HCT116 (cell line): ENCODE data around the gene ENO2. TPM values are rescaled to one million over a fixed set of nuclear protein-coding genes. Genes with fewer than 3 reads are reported as not detected.
A peak's percentile ranks its signal among the peaks of the same experiment; 100 is the strongest.

ENCODE experiments used
- ATAC-seq: fragments of 200-7000 bp; cut with Tn5 transposase; 2 replicates; pipeline ENCODE4 v1.9.1; 2020; ENCODE audit warnings: mild to moderate bottlenecking, moderate library complexity
- BruUV-seq: library from RNA; stranded (reverse); fragments of 400-500 nt; replicated peaks from 2 replicates; lab custom pipeline; 2021; lab: Mats Ljungman, UMichigan
- CTCF ChIA-PET: fragments of 300-600 bp; sonication (Branson Sonifier 250); formaldehyde crosslinking; loops from one replicate; lab custom pipeline; 2021; ENCODE audit warnings: antibody characterized with exemption; lab: Charles Lee
- POLR2A ChIA-PET: fragments of 300-600, 350-600 bp; sonication (Branson Sonifier 250); formaldehyde crosslinking; loops from one replicate; lab custom pipeline; 2021; ENCODE audit warnings: antibody characterized with exemption; lab: Charles Lee
- RAD21 ChIA-PET, 2 experiments: fragments of 300-600 bp; sonication (Branson Sonifier 250); formaldehyde crosslinking; loops; one replicate each; lab custom pipeline; 2023; ENCODE audit warnings: low total read pairs in 2 of 2; ENCODE audit not compliant: uncharacterized antibody in 2 of 2, unreplicated experiment in 2 of 2, low non-redundant PET in 1 of 2; lab: Charles Lee
- DNase-seq: peaks from one replicate; pipeline ENCODE4 v3.0.0-alpha.2; 2010; ENCODE audit warnings: low read depth, low spot score
- H2AFZ ChIP-seq: fragments of 200-600 bp; shearing (Covaris generic), sonication (generic); 2 replicates; pipeline ENCODE4 v1.6.1; 2017; ENCODE audit warnings: low read depth, mixed run types, mixed read lengths, antibody characterized with exemption, low read length; ENCODE audit not compliant: poor library complexity, severe bottlenecking
- H3K27ac ChIP-seq: 2 replicates; pipeline ENCODE4 v1.5.1; 2012; ENCODE audit warnings: low read depth, low read length
- H3K27me3 ChIP-seq: fragments of 200-600 bp; sonication (generic); 2 replicates; pipeline ENCODE4 v1.6.1; 2016; ENCODE audit warnings: mixed run types, low read length, mixed read lengths; ENCODE audit not compliant: insufficient read depth
- H3K36me3 ChIP-seq, 2 experiments: fragments of 200-500 bp in 1 of 2; fragments of 200-600 bp in 1 of 2; sonication (Bioruptor generic) in 1 of 2; sonication (generic) in 1 of 2; 2 replicates each; pipeline versions ENCODE4 v1.5.1 to v1.6.1; 2014 to 2016; ENCODE audit warnings: low read length in 2 of 2, inconsistent platforms in 1 of 2, mixed read lengths in 1 of 2, mixed run types in 1 of 2; ENCODE audit not compliant: insufficient read depth in 2 of 2, control insufficient read depth in 1 of 2
- H3K4me1 ChIP-seq, 2 experiments: fragments of 200-600 bp in 1 of 2; sonication (generic) in 1 of 2; 2 replicates each; pipeline versions ENCODE4 v1.5.1 to v1.6.1; 2012 to 2017; ENCODE audit warnings: low read length in 2 of 2, inconsistent platforms in 1 of 2, mild to moderate bottlenecking in 1 of 2, mixed read lengths in 1 of 2, mixed run types in 1 of 2, moderate library complexity in 1 of 2; ENCODE audit not compliant: insufficient read depth in 2 of 2, control insufficient read depth in 1 of 2
- H3K4me2 ChIP-seq: fragments of 200-600 bp; sonication (generic); 2 replicates; pipeline ENCODE4 v1.6.1; 2017; ENCODE audit warnings: mixed run types, low read length, mixed read lengths
- H3K4me3 ChIP-seq, 2 experiments: fragments of 200-600 bp in 1 of 2; sonication (generic) in 1 of 2; replicated peaks in 1 of 2; 2 replicates each; pipeline ENCODE4 v1.5.1; 2011 to 2016; ENCODE audit warnings: low read length in 2 of 2, control low read depth in 1 of 2, low read depth in 1 of 2, mild to moderate bottlenecking in 1 of 2, mixed read lengths in 1 of 2, mixed run types in 1 of 2
- H3K79me2 ChIP-seq: fragments of 200-600 bp; sonication (generic); 2 replicates; pipeline ENCODE4 v1.6.1; 2017; ENCODE audit warnings: mild to moderate bottlenecking, mixed run types, low read length, moderate library complexity, mixed read lengths; ENCODE audit not compliant: insufficient read depth
- H3K9ac ChIP-seq: fragments of 200-600 bp; sonication (generic); 2 replicates; pipeline ENCODE4 v1.6.1; 2016; ENCODE audit warnings: low read length, mixed read lengths
- H3K9me2 ChIP-seq: fragments of 200-600 bp; sonication (generic), shearing (Covaris generic); 2 replicates; pipeline ENCODE4 v1.6.1; 2017; ENCODE audit warnings: mixed run types, mild to moderate bottlenecking, moderate library complexity; ENCODE audit not compliant: insufficient read depth
- H3K9me3 ChIP-seq, 2 experiments: fragments of 200-500 bp in 1 of 2; fragments of 200-600 bp in 1 of 2; sonication (Bioruptor generic) in 1 of 2; sonication (generic) in 1 of 2; 2 replicates each; pipeline ENCODE4 v1.6.1; 2014 to 2017; ENCODE audit warnings: low read length in 2 of 2, mixed read lengths in 2 of 2, inconsistent platforms in 1 of 2, low read depth in 1 of 2, mild to moderate bottlenecking in 1 of 2, mixed run types in 1 of 2, moderate library complexity in 1 of 2; ENCODE audit not compliant: control insufficient read depth in 1 of 2, insufficient read depth in 1 of 2
- H4K20me1 ChIP-seq: fragments of 200-600 bp; sonication (generic), shearing (Covaris generic); 2 replicates; pipeline ENCODE4 v1.6.1; 2017; ENCODE audit warnings: mixed run types, mild to moderate bottlenecking, moderate library complexity; ENCODE audit not compliant: insufficient read depth
- CEBPB ChIP-seq: IDR thresholded peaks from 2 replicates; pipeline ENCODE4 v1.6.1; 2012; ENCODE audit warnings: low read depth
- ELF1 ChIP-seq: IDR thresholded peaks from 2 replicates; pipeline ENCODE4 v1.6.1; 2012; ENCODE audit warnings: low read depth, borderline replicate concordance
- EZH2phosphoT487 ChIP-seq: fragments of 200-600 bp; IDR thresholded peaks from 2 replicates; pipeline ENCODE4 v1.6.1; 2018; ENCODE audit warnings: antibody characterized with exemption, borderline replicate concordance
- JUND ChIP-seq: IDR thresholded peaks from 2 replicates; pipeline ENCODE4 v1.6.1; 2012
- POLR2AphosphoS5 ChIP-seq: IDR thresholded peaks from 2 replicates; pipeline ENCODE4 v1.6.1; 2011; ENCODE audit warnings: mild to moderate bottlenecking, low read depth, low read length, moderate library complexity
- RAD21 ChIP-seq: IDR thresholded peaks from 2 replicates; pipeline ENCODE4 v1.6.1; 2012; ENCODE audit warnings: low read depth, mild to moderate bottlenecking
- SIN3A ChIP-seq: IDR thresholded peaks from 2 replicates; pipeline ENCODE4 v1.6.1; 2012; ENCODE audit warnings: low read depth
- SP1 ChIP-seq: IDR thresholded peaks from 2 replicates; pipeline ENCODE4 v1.6.1; 2012; ENCODE audit warnings: low read depth
- ZFX ChIP-seq: fragments of 450-650 bp; IDR thresholded peaks from 2 replicates; pipeline ENCODE4 v1.6.1; 2017
- intact Hi-C: fragments of 100-400 bp; cut with micrococcal nuclease; formaldehyde crosslinking; loops from 2 replicates; pipeline ENCODE4 v1.10.0; 2022
- total RNA-seq: library from RNA; stranded (reverse); gene quantifications from one replicate; pipeline ENCODE4 v1.2.1, GENCODE V29; 2021; ENCODE audit not compliant: unreplicated experiment
- TF ChIP-seq, protein P1 (sequence below): IDR thresholded peaks from 2 replicates; pipeline ENCODE4 v1.6.1; 2012
- TF ChIP-seq, protein P2 (sequence below), 3 experiments: fragments of 200-600 bp in 1 of 3; sonication (generic) in 1 of 3; IDR thresholded peaks in 2 of 3; conservative IDR thresholded peaks in 1 of 3; 2 replicates each; pipeline ENCODE4 v1.5.1; 2012 to 2017; ENCODE audit warnings: low read depth in 2 of 3, low read length in 2 of 3, antibody characterized with exemption in 1 of 3, borderline replicate concordance in 1 of 3, control low read depth in 1 of 3, mild to moderate bottlenecking in 1 of 3, mixed read lengths in 1 of 3, mixed run types in 1 of 3, moderate library complexity in 1 of 3; ENCODE audit not compliant: insufficient read depth in 1 of 3
- TF ChIP-seq, protein P3 (sequence below): IDR thresholded peaks from 2 replicates; pipeline ENCODE4 v1.6.1; 2012
- TF ChIP-seq, protein P4 (sequence below): IDR thresholded peaks from 2 replicates; pipeline ENCODE4 v1.6.1; 2012; ENCODE audit warnings: low read depth
- TF ChIP-seq, protein P5 (sequence below): IDR thresholded peaks from 2 replicates; pipeline ENCODE4 v1.6.1; 2011; ENCODE audit warnings: mild to moderate bottlenecking, low read length, moderate library complexity; ENCODE audit not compliant: insufficient replicate concordance; ENCODE audit errors: extremely low read depth

ENO2 gene
- total RNA-seq, 1 experiment from 2014 or later, result 117 TPM

DNA sequence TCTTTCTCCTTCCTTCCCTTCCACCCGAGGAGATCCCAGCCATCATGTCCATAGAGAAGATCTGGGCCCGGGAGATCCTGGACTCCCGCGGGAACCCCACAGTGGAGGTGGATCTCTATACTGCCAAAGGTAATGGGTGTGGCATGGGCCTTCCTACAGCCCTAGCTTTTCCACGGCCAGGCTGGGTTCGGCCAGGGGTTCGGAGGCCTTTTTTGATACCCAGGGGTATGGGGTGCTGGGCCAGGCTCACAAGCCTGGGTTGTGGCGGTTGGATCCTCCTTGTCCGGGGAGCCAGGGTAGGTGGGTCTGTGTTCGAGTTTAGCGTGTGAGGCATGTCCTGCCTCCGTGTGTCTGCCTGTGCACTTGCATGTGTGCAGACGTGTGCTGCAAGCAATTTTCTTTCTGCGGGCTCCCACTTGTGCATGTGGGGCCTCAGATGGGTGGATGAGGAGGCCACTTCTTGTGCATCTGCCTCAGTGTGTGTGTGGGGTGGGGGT lies 1.5 kb downstream of the ENO2 start:
- DNase-seq (no peak), ATAC-seq (no peak)
- RAD21 ChIA-PET, result no interaction called here
- peaks cover 15 to 29% of the 10 kb centered on the region in 2 experiments for H3K4me1 ChIP-seq
- H4K20me1 ChIP-seq, result no peaks in the 10 kb centered on the region
- peak overlapping the region; percentile 79 to 81 for H3K4me3 ChIP-seq
- H3K27me3 ChIP-seq, result no peaks in the 10 kb centered on the region
- POLR2A ChIA-PET, result no interaction called here
- H3K27ac ChIP-seq, result peak overlapping the region; percentile 24; the same call in 1 of the 2 replicates
- TF ChIP-seq, protein P1, sequence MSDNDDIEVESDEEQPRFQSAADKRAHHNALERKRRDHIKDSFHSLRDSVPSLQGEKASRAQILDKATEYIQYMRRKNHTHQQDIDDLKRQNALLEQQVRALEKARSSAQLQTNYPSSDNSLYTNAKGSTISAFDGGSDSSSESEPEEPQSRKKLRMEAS, result no peak
- no peak for TF ChIP-seq POLR2AphosphoS5
- no peak for TF ChIP-seq SIN3A
- TF ChIP-seq, protein P2, sequence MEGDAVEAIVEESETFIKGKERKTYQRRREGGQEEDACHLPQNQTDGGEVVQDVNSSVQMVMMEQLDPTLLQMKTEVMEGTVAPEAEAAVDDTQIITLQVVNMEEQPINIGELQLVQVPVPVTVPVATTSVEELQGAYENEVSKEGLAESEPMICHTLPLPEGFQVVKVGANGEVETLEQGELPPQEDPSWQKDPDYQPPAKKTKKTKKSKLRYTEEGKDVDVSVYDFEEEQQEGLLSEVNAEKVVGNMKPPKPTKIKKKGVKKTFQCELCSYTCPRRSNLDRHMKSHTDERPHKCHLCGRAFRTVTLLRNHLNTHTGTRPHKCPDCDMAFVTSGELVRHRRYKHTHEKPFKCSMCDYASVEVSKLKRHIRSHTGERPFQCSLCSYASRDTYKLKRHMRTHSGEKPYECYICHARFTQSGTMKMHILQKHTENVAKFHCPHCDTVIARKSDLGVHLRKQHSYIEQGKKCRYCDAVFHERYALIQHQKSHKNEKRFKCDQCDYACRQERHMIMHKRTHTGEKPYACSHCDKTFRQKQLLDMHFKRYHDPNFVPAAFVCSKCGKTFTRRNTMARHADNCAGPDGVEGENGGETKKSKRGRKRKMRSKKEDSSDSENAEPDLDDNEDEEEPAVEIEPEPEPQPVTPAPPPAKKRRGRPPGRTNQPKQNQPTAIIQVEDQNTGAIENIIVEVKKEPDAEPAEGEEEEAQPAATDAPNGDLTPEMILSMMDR (IDR thresholded peaks at IDR 0.05 in 2 of 3, conservative IDR thresholded peaks at IDR 0.05 in 1 of 3; ENCODE audit: borderline replicate concordance in 1 of 3, insufficient read depth in 1 of 3, low read depth in 2 of 3, low read length in 2 of 3), result no peak
- TF ChIP-seq CEBPB, result no peak
- no peak for TF ChIP-seq EZH2phosphoT487
- TF ChIP-seq, protein P3, sequence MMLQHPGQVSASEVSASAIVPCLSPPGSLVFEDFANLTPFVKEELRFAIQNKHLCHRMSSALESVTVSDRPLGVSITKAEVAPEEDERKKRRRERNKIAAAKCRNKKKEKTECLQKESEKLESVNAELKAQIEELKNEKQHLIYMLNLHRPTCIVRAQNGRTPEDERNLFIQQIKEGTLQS, result no peak
- TF ChIP-seq JUND, result no peak
- TF ChIP-seq ZFX, result no peak
- TF ChIP-seq, protein P4, sequence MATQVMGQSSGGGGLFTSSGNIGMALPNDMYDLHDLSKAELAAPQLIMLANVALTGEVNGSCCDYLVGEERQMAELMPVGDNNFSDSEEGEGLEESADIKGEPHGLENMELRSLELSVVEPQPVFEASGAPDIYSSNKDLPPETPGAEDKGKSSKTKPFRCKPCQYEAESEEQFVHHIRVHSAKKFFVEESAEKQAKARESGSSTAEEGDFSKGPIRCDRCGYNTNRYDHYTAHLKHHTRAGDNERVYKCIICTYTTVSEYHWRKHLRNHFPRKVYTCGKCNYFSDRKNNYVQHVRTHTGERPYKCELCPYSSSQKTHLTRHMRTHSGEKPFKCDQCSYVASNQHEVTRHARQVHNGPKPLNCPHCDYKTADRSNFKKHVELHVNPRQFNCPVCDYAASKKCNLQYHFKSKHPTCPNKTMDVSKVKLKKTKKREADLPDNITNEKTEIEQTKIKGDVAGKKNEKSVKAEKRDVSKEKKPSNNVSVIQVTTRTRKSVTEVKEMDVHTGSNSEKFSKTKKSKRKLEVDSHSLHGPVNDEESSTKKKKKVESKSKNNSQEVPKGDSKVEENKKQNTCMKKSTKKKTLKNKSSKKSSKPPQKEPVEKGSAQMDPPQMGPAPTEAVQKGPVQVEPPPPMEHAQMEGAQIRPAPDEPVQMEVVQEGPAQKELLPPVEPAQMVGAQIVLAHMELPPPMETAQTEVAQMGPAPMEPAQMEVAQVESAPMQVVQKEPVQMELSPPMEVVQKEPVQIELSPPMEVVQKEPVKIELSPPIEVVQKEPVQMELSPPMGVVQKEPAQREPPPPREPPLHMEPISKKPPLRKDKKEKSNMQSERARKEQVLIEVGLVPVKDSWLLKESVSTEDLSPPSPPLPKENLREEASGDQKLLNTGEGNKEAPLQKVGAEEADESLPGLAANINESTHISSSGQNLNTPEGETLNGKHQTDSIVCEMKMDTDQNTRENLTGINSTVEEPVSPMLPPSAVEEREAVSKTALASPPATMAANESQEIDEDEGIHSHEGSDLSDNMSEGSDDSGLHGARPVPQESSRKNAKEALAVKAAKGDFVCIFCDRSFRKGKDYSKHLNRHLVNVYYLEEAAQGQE, result no peak
- no peak for TF ChIP-seq RAD21
- no peak for TF ChIP-seq ELF1
- TF ChIP-seq, protein P5, sequence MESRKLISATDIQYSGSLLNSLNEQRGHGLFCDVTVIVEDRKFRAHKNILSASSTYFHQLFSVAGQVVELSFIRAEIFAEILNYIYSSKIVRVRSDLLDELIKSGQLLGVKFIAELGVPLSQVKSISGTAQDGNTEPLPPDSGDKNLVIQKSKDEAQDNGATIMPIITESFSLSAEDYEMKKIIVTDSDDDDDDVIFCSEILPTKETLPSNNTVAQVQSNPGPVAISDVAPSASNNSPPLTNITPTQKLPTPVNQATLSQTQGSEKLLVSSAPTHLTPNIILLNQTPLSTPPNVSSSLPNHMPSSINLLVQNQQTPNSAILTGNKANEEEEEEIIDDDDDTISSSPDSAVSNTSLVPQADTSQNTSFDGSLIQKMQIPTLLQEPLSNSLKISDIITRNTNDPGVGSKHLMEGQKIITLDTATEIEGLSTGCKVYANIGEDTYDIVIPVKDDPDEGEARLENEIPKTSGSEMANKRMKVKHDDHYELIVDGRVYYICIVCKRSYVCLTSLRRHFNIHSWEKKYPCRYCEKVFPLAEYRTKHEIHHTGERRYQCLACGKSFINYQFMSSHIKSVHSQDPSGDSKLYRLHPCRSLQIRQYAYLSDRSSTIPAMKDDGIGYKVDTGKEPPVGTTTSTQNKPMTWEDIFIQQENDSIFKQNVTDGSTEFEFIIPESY, result no peak
- TF ChIP-seq SP1, result no peak
- H3K9me2 ChIP-seq, result no peaks in the 10 kb centered on the region
- intact Hi-C loops, result no loop called here
- no peak overlapping the region for H3K9ac ChIP-seq
- H3K9me3 ChIP-seq, result no peaks in the 10 kb centered on the region
- H3K36me3 ChIP-seq, result peaks cover 8 to 17% of the 10 kb centered on the region in 2 experiments
- H3K79me2 ChIP-seq, result peaks cover 13% of the 10 kb centered on the region; the same call in 1 of the 2 replicates
- BruUV-seq, result no TSS peak
- no peak overlapping the region for H2AFZ ChIP-seq
- CTCF ChIA-PET, result interaction anchor here (1.4 kb wide), 1 partner anchor 22 kb away, joined by 3 read pairs; no protein-coding TSS in a partner anchor
- peak overlapping the region; percentile 92 for H3K4me2 ChIP-seq
